HG02763 (cell line): ENCODE measurements around the gene GNAZ.

Source experiments
- ATAC-seq: cut with Tn5 transposase; IDR thresholded peaks from one replicate; pipeline ENCODE4 v1.9.1; 2021; ENCODE audit warnings: mild to moderate bottlenecking, moderate library complexity; ENCODE audit not compliant: unreplicated experiment

Gene GNAZ

GRCh38 chr22:23117891-23118646, 47.8 kb downstream of the GNAZ start:
- no peak for ATAC-seq

GRCh38 chr22:23118647-23119493, 48.6 kb downstream of the GNAZ start:
- no peak for ATAC-seq

GRCh38 chr22:23119494-23120414, 49.4 kb downstream of the GNAZ start:
- no peak for ATAC-seq

GRCh38 chr22:23120415-23120899, 50.1 kb downstream of the GNAZ start:
- ATAC-seq, result no peak

GRCh38 chr22:23121000-23121421, 50.7 kb downstream of the GNAZ start:
- ATAC-seq, result no peak

- ATAC-seq, result no peak
These were observed 51.1 kb downstream of the GNAZ start for GRCh38 chr22:23121424-23121823.

- no peak for ATAC-seq
These were observed 52.1 kb downstream of the GNAZ start for GRCh38 chr22:23122216-23122957.

- ATAC-seq, result no peak
These were observed 52.9 kb downstream of the GNAZ start for GRCh38 chr22:23122992-23123803.

- ATAC-seq, result no peak
These were observed 53.5 kb downstream of the GNAZ start for GRCh38 chr22:23123804-23124254.

- no peak for ATAC-seq
These were observed 54.5 kb downstream of the GNAZ start for GRCh38 chr22:23124611-23125511.

GRCh38 chr22:23125512-23126103, 55.3 kb downstream of the GNAZ start:
- ATAC-seq, result no peak

GRCh38 chr22:23126165-23127054, 56.1 kb downstream of the GNAZ start:
- no peak for ATAC-seq

- ATAC-seq, result no peak
These were observed 56.9 kb downstream of the GNAZ start for GRCh38 chr22:23127055-23127756.

- no peak for ATAC-seq
These were observed 57.5 kb downstream of the GNAZ start for GRCh38 chr22:23127788-23128187.

GRCh38 chr22:23128269-23129108, 58.2 kb downstream of the GNAZ start:
- ATAC-seq, result no peak
